ENCODE measurements around the gene KRTAP5-3.
A peak's percentile ranks its signal among the peaks of the same experiment; 100 is the strongest.
"Not testable (repeated sequence)": the region's sequence is repeated elsewhere in the genome, so short reads cannot be mapped to it uniquely, and the experiment has no call there.

KRTAP5-3 gene

GRCh38 chr11:1575756-1576155 is 32.5 kb downstream of the KRTAP5-3 start:
- not testable (repeated sequence) for DNase-seq

GRCh38 chr11:1574933-1575242 is 33.4 kb downstream of the KRTAP5-3 start:
- no peak for DNase-seq

- peak; percentile 58 for DNase-seq
Measured at GRCh38 chr11:1574238-1574932, 33.9 kb downstream of the KRTAP5-3 start.

- no peak for DNase-seq
Measured at GRCh38 chr11:1573903-1574237, 34.4 kb downstream of the KRTAP5-3 start.

- DNase-seq = peak; percentile 21
Measured at GRCh38 chr11:1573077-1573902, 35.0 kb downstream of the KRTAP5-3 start.

- DNase-seq = peak; percentile 91
Measured at GRCh38 chr11:1572197-1573076, 35.8 kb downstream of the KRTAP5-3 start, which contains the start of gene DUSP8. Gene DUSP8, minus strand, starts transcription at chr11:1572271. Its CDS starts 6,445 bp downstream, at chr11:1565826.

- DNase-seq = no peak
Measured at GRCh38 chr11:1571760-1572196, 36.5 kb downstream of the KRTAP5-3 start.

GRCh38 chr11:1570896-1571759 is 37.1 kb downstream of the KRTAP5-3 start:
- DNase-seq = no peak

GRCh38 chr11:1570531-1570895 is 37.8 kb downstream of the KRTAP5-3 start:
- DNase-seq = no peak

- DNase-seq = no peak
Measured at GRCh38 chr11:1570001-1570453, 38.2 kb downstream of the KRTAP5-3 start.

GRCh38 chr11:1569251-1569780 is 38.9 kb downstream of the KRTAP5-3 start:
- no peak for DNase-seq

- DNase-seq = no peak
Measured at GRCh38 chr11:1568441-1568911, 39.8 kb downstream of the KRTAP5-3 start.

- DNase-seq = no peak
Measured at GRCh38 chr11:1567721-1568100, 40.6 kb downstream of the KRTAP5-3 start.

- DNase-seq = no peak
Measured at GRCh38 chr11:1567052-1567720, 41.1 kb downstream of the KRTAP5-3 start.

GRCh38 chr11:1566381-1567051 is 41.7 kb downstream of the KRTAP5-3 start:
- DNase-seq = no peak

- no peak for DNase-seq
Measured at GRCh38 chr11:1565904-1566247, 42.4 kb downstream of the KRTAP5-3 start.

GRCh38 chr11:1565173-1565903 is 42.9 kb downstream of the KRTAP5-3 start:
- no peak for DNase-seq

- DNase-seq = no peak
Measured at GRCh38 chr11:1564535-1565172, 43.6 kb downstream of the KRTAP5-3 start.

GRCh38 chr11:1563697-1564534 is 44.3 kb downstream of the KRTAP5-3 start:
- no peak for DNase-seq
